Renal pelvis (tissue), 4 donors: ENCODE results near the gene SLCO3A1. TPM values are rescaled to one million over a fixed set of nuclear protein-coding genes. Genes with fewer than 3 reads are reported as not detected.
A peak's percentile ranks its signal among the peaks of the same experiment; 100 is the strongest.

Experiments
- DNase-seq: peaks from one replicate; pipeline ENCODE4 v3.0.0-alpha.2; 2013
- polyA plus RNA-seq, 3 donors: library from polyadenylated mRNA; unstranded; fragments of 120-200 nt; gene quantifications; one replicate each; pipeline ENCODE4 v1.2.1, GENCODE V29; 2013; ENCODE audit not compliant: insufficient read length in 3 of 3

The SLCO3A1 gene
- polyA plus RNA-seq, 3 donors: 11.8 to 12.9 (median 12.2) TPM

DNA sequence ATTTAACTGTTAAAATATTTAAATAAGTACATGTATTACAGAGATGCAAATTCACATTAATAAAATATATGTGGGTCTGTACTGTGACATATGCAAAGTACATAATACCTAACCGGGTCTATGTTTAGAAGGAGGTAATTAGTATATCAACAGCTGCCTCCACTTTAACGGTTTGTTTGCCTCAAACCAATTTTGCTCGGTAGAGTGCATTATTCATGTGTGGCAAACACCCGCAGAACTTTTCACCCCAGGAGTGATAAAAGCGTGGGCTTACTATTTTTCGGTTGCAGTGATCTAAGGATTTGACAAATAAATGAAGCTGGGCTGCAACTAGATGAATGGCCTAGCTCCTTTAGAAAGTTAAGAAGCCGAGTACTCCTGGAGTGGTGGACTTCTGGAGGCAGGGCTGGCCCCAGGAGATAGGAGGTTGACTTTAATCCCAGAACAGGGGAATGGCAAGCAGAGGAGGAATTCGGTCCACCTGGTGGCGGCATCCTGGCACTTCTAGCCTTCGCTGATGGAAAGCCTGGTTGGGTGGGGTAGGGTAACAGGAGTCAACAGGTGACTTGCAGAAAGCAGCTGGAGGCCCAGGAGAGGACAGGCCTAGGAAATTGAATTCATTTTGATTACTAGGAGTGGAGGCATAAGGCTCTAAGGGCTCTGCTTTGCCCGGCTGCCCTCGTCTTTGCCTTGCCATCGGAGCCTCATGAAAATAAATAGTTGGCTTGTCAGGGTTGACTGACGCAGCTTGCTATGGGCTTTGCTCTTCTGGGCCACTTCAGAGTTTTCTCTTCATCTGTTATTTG is 2.4 kb downstream of the SLCO3A1 start:
- peak; percentile 31 for DNase-seq

DNA sequence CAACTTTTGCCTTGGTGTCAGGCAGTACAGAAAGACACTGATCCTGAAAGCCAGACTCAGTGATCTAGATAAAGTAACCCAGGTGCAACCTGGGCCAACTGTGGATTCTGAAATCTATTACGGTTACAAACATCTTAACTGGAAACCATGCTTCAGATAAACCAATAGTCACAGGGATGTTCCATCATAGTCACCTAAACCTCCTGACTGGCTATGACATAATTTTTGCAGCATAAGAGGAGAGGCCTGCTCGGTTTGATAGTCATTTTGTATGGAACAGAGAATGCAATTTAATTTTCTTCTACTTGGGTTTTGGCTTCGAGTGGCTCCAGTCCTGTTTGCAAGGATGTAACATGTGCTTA is 3.7 kb downstream of the SLCO3A1 start:
- DNase-seq: no peak

DNA sequence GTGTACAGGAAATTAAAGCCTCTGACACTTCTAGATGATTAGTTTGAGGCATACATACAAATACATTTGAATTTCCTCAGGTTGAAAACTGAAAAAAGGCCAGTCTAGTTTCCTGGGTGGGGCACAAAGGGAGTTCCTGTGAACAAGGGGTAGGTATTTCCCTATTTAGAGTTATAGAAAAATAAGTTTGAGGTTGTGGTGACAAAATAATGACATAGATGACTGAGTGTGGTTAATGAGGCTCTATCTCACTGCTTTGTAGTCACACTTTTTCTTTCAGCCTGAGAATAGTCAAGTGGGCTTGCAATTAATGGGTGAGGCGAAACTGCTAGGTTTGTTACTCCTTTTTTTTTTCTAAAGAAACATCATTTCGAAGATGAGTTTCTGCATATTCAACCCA is 4.3 kb downstream of the SLCO3A1 start:
- DNase-seq: no peak

DNA sequence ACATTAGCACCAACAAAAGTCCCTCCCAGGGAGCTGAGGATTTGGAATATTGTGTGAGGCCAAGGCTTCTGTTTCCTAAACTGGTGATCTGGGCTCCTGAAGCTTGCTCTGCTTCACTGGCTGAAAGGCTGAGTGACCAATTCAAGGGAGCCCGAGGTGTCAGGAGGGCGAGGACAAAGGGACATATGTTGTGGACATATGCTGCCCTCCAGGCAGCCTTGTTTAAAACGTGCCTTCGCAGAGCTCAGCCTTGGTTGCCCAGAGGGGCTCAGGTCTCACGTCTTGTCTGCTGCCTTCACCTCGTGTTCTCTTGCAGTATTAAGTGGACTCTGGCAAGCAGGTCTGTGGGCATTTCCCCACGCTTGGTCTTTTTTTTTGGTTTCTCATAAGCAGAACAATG is 7.0 kb downstream of the SLCO3A1 start:
- DNase-seq: no peak

DNA sequence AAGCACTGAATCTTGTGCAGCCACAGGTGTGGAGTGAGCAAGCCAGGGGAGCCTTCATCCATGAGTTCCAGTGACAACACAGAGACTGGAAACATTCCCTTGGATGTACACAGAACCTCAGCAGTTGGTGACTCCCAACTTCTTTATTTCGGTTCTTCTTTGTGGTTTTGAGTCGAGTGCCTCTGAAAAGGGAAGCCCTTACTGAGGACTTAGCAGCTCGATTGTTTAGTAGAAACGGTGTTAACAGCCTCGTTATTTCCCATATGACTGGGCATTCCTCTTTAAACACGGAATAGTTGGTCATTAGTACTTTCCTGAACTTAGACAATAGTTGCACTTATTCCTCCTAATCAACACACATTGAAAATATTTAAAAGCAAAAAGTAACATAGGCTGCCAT is 7.7 kb downstream of the SLCO3A1 start:
- no peak for DNase-seq

DNA sequence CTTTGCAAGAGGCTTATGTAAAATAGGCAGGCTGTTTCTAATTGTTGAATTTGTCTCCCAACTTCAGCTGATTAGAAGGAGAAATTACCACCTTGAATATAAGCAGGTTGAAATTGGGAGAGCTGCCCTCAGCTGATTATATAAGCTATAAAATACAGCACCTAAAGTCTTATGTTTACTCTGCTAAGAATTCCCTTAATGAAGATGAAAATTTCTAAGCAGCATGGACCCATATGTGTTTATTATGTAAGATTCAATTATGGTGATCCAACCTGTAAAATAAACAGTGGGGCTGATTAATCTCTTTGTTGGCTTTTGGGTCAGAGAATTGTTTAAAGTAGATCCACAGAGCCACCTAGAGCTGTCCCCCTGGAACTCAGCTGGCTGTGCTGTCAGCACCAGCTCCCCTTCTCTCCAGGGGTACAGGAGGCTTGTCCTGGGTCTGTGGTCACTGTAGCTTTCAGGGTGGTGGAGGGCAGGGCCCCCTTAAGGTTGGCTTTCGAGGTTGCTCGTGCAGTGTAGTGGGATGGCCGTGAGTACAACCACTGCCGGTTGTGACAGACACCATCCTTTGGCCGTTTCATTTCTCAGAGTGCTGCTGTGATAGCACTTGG is 9.5 kb downstream of the SLCO3A1 start:
- no peak for DNase-seq

DNA sequence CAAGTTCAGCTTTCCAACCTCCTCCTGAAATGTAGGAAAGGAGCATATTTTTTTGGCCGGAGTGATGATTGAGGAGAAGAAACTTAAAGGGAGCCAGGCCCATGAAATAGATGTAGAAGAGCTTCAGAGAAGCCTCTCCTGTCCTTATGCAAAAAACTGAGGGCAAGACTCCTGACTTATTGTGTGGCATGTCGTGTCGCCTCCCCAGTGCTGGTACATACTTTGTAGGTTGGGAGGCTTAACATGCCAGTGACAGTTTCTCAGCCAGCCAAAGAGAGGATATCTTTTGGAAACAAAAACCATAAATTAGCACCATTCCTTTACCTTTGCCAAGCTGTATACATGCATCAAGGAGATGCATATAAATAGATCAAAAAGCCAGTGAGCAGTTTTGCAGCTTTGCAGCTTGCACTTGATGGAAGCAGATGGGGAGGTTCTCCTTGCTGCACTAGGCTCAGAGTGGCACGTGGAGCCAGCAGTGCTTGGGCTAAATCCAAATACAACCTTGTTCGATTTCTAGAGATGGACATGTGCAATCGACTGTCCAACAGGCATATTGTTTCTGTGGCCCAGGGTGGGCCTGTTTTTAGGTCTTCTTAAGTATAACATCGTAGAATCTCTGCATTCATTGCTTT is 10.2 kb downstream of the SLCO3A1 start:
- no peak for DNase-seq

DNA sequence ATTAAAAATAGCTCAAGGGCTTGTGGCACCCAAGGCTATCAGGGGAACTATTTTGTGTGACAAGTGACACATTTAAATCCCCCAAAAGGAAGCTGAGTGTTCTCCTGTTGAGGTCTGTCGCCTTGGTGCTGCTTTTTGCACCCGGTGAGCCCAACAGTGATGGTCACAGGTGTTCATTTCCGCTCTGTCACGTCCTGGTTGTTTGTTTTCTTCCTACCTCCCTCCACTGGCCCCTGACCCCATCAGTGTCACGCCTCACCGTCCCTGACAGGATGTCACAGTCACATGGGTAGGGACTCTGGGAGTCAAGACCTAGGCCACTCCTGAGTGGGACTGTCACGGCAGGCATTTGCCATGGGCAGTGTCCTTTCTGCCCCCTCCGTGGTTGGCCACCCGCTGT is 11.2 kb downstream of the SLCO3A1 start:
- DNase-seq: no peak

DNA sequence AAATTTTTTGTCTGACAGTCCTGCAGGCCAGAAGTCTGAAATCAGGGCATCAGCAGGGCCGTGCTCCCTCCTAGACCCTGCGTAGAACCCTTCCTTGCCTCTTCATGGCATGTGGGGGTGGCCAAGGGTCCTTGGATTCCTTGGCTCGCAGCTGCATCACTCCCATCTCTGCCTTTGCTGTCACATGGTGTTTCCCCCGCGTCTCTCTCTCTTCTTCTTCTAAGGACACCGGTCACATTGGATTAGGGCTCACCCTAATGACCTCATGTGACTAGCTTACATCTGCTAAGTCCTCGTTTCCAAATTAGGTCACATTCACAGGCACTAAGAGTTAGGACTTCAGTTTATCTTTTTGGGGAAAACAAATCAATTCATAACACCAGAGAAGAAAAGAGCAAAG is 12.0 kb downstream of the SLCO3A1 start:
- no peak for DNase-seq

DNA sequence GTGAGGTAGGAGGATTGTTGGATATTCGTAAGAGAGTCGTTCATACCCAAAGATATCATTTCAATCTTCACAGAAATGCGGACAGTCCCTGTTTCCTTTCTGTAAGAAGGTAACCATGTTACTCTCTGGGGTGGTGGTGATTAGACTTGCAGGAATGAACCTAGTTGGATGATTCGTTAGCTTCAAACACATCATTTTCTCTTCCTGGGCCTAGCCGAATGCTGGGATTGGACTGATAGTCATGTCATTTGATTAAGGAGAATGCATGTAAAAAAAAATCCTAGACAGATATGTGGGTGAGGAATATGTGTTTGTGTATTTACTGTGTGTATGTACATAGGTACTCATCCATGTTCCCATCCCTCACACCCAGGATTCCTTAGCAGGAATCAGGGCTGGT is 12.4 kb downstream of the SLCO3A1 start:
- no peak for DNase-seq

DNA sequence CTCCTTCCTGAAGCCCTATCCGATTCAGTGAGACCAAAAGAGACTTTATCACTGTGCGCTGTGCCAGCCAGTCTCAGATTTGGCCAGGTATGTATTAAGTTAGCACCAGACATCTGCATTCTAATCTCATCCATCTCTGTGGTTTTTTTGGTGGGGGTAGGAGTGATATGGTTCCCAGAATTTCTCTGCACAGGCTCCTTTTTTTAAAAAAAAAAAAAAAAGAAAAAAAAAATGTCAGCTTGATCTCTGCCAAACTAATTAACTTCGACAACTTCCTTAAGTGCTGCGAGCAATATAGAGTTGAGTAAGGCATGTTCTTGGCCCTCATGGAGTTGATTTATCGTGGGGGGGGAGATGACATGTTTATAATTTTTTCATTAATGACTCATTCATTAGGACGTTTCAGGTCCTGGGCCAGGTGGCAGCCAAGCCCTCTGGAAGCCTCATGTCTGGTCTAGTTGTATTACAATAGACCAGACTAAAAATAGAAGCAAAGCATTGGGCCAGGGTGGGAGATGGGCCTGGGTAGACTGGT is 12.9 kb downstream of the SLCO3A1 start:
- DNase-seq: no peak

DNA sequence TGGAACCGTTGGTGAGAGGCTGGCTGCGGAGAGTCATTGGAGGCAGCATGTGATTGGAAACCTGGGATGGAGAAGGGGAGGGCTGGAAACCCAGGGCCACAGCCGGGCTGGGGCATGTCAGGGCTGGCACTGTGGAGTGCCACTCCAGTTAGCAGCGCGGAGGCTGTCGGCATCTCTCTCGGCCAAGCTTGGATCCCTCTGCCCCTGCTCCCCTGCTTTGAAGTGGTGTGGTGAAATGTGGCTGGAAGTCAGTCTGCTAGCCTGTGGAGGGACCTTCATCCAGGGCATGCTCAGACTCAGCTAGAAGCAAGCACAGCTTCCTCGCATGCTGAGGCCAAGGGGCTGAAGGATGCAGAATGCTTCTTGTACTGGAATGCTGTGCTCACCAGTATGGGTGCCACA is 13.5 kb downstream of the SLCO3A1 start:
- DNase-seq: no peak

DNA sequence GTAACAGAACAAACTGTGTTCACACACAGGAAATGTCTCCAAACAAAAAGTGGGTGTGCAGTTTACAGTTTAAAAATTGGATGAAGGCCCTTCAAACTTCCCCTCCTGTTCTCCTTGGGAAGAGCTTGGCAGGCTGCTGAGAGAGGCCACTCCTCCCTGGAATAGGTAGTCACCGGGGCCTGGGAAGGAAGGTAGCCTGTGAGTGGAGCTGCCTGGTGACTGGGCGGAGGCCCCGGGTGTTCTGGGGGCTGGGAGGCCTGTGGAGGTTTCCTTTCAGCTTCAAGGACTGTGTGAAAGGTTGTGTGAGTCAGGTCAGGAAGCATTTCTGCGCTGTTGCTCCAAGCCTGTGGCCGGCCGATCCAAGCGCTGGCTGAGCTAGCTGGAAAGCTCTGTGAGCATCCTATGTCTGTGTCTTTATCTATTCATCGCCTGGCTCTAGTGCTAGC is 14.1 kb downstream of the SLCO3A1 start:
- DNase-seq: no peak

DNA sequence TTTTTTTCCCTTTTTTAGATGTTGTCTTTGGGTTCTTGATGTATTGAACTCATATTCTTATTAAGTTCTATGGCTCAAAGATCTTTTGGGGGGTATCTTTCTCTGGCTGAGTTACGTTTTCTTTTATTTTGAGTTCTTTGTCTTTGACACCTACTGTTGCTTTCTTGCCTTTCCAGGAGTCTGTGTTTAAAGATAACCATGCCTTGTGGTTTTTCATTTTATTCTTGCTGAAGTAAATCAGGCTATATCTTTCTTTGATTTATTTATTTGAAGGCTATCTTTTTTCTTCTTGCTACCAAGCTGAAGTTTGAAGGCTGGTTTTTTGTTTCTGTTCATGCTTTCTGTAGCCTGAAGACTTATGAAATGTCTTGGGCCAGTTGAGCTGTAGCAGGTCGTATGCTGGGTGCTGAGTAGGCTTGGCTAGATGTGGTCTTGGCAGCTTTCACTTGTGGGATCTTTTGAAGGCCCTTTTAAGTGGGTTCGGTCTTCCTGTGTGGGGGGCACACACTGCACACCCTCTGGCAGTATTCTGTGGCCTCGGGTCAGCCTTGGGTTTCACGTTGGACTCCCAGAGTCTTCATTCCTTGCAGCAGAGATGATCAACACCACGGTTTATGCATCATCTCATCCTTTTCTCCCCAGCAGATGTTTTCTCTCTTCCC is 17.5 kb downstream of the SLCO3A1 start:
- no peak for DNase-seq

DNA sequence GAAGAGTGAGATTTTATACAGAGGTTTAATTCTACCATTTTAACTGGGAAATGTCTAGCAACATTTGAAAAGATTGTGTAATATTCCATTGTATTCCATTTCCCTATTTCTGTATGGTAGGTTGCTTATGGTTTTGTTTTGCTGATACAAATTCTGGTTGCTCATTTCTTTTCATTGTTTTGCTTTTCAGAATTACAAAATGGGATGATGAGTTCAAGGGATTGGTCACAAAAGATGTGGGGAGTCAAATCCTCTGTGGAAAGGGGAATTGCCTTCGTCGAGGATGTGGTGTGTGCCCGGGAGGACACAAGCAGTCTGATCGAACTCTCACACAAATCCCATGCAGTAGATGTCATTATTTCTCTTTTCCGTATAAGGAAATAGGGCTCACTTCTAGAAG is 18.3 kb downstream of the SLCO3A1 start:
- DNase-seq: no peak

DNA sequence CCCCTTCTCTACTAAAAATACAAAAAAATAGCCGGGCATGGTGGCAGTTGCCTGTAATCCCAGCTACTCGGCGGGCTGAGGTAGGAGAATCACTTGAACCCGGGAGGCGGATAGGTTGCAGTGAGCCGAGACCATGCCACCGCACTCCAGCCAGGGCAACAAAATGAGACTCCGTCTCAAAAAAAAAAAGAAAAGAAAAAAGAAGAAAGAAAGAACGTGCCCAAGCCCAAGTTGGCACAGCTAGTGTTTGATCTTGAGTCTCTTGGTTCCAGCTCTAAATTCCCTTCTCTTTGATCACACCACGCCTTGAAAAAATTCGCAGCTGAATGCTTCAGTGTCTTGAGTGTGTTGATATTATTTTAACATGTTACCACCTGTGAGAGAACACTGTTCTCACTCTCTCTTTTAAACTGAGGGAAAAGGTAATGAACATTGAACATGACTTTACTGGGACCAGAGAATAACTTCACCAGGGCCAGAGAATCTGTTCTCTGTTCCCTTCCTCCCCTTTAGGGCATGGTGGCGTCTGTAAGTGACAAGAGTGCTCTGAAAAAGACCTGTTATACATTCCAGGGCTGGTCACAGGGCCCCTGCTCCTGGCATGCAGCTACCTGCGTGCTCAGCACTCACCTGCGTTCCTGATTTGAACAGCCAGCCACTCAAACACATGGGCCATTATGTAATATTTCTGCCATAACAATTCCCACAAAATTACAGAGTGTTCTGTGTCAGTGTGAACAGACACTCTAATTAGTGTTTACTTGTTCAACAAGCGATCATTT is 19.0 kb downstream of the SLCO3A1 start:
- no peak for DNase-seq

DNA sequence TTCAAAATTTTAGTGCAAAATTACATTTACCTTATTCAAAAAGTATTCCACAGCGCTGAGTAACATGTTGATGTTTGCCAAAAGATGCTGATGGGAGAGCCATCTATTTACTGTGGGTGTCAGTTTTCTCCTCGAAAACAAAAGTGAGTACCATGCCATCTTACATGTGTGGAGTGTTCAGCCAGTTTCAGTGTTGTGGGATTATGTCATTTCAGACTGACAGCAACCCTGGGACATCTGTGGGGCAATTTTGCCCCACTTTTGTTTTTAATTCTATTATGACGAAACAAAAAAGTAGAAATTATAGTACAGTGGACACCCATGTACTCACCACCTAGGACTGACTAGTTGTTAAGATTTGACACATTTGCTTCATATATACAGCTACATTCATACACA is 19.6 kb downstream of the SLCO3A1 start:
- no peak for DNase-seq

DNA sequence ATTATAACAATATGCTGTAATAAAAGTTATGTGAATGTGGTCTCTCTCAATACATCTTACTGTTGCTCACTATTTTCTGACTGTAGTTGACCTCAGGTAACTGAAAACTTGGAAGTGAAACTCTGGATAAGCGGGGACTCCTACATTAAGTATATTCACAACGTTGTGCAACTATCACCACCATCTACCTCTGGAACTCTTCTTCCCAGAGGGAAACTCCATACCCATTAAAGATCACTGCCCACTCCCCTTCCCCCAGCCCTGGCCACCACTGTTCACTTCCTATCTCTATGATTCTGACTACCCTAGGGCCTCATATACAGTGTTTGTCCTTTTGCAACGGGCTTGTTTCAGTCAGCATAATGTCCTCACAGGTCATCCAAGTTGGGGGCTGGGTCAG is 20.7 kb downstream of the SLCO3A1 start:
- no peak for DNase-seq

DNA sequence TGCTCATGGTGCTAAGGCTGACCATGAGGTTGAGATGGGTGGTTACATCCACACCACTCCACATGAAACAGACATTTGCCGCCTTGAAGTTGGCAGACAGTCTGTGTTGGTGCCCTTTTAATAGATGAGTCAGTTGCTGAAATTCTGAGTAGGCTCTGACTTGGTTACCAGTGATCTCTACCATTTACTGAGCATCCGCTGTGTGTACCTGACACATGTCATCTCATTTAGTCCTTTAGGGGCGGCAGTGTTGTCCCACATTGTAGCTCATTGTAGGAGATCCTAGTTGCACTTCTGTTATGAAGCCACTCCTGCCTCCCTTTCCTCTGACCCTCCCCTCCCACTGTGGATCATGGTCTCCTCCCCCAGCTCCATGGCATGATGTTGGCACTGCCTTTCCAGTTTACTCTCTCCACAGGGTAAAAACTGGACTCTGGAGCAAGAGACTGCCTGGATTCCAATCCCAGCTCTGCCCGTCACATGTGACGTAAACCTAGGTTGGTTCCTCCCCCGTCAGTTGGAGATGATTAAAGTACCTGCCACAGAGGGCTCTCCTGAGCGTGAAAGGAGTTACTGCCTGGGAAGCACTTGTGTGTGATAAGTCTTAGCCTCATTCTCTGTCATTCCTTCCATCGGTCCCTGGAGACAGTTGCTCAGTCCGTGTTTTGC is 21.6 kb downstream of the SLCO3A1 start:
- peak; percentile 48 for DNase-seq

DNA sequence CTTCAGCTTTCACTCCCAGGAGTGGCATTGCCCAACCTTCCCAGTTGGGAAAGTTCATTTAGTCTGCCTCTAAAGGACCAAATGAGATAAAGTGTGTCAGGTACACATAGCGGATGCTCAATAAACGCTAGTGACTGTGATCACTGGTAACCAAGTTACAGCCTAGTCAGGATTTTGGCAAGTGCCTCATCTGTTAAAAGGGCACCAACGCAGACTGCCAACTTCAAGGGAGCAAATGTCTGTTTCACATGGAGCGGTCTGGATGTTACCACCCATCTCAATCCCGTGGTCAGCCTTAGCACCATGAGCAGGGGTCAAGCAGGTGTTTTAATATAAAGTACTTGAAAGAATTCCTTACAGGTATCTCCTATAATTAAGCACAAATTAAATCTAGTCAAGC is 22.7 kb downstream of the SLCO3A1 start:
- DNase-seq: no peak

DNA sequence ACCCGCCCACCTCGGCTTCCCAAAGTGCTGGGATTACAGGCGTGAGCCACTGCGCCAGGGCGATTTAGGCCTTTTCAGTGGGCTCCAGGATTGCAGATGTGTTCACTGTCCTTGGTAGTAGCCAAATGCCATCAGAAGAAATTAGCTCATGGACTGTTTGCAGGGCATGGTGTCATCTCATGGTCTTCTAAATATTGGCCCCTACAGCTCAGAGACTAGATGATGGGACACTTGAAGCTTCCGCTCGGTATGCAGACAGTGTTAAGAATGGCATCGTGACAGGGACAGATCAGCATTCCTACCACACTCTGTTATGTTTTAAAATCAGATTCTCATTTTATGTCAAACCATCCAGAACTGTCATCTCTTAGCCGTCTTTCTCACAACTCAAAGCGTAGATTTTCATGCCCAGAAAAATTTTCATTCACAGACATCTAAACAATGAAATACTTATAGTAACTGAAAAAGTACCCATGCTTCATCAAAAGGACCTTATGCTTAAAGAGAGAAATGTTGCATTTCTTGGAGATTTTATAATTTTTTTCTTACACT is 24.9 kb downstream of the SLCO3A1 start:
- no peak for DNase-seq
